HG03378 (cell line): ENCODE measurements around the gene LRRC2.
A peak's percentile ranks its signal among the peaks of the same experiment; 100 is the strongest.
"Not testable (repeated sequence)": the region's sequence is repeated elsewhere in the genome, so short reads cannot be mapped to it uniquely, and the experiment has no call there.

ENCODE experiments used
- ATAC-seq: cut with Tn5 transposase; IDR thresholded peaks from one replicate; pipeline ENCODE4 v1.9.1; 2021; ENCODE audit warnings: mild to moderate bottlenecking, moderate library complexity; ENCODE audit not compliant: unreplicated experiment

LRRC2 gene

DNA sequence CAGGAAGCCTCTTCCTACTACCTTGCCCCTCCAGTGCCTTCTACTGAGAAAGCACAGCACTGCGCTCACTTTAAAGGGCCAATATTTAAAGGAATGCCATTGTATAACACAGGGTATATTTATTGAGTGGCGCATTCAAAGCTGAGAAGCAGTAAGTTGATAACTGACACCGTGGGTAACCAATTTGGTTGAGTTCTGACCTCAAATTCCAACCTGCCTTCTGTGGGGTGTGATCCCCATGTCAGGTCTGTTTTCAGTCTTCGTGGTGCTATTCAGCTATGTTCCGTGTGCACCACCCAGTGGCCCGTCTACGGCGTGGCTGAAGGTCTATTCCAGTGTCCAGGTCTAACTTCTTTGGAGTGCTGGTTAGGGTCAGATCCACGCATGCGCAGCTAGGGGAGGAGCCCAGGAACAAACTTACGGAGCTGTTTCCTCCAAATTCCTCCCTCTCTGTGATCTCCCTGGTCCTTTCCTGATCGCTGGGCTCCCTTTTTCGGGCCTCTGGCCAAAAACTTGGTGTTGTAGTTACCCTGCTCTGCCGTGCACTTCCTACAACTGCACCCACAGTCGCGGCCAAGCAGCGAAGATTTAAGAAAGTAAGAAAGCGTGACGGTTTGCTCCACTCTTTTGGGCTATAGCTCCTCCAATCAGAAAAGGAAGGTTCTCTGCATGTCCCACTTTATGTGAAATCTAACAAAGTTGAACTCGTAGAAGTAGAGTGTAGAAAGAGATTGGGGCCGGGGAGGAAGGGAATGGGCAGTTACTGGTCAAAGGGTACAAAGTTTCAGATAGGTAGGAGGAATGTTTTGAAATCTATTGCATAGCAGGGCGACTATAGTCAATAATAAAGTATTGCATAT lies 7.7 kb downstream of the LRRC2 start:
- ATAC-seq = peak; percentile 82

DNA sequence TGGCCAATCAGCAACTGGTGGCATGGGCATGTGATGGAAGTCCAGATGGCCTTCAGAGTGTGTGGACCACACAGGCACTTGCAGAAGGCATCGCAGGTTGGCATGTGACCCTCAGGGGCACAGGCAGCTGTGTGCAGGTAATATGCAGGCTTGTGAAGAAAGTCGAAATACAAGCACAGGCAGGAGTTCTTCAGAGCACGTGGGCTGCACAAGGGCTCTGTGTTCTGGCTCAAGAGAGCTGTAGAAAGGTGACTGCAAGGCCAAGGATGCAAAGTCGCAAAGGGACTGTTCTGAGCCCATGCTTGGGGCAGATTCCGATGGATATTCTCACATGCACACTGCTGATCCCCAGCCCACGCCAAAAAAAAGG lies 8.3 kb downstream of the LRRC2 start:
- no peak for ATAC-seq

DNA sequence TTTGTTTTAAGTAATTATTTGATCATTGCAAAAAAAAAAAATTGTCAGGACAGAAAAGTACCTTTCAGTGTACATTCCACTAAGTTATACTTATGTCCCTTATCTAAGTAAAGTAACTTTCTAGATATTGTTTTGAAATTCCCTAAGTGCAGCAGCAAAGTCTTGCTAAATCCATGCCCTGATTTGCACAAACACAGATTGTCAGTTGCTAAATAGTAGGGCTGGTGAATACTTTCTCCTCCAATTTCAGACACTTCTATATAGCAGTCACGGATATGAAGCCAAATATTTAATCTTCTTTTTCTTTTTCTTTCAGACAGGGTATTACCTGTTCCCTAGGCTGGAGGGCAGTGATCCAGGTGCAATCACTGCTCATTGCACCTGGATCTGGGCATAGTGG lies 12.9 kb downstream of the LRRC2 start:
- ATAC-seq = no peak

DNA sequence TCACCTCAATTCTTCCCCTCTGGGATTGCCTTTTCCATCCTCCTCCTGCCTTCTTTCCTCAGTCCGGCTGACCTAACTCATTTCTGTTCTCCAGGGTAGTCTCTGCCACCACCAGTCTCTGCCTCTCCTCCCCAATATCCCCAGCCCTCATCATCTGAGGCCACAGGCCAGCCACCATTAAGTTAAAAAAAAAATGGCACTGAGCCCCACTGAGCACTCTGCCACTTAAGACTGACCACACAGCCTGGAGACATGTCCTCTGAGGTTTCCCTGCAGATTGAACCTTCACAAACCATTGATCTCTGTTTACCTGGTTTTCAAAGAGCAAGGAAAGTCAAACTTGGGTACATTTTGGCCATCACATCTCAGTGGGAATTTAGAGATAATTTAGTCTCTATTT lies 13.6 kb downstream of the LRRC2 start:
- no peak for ATAC-seq

DNA sequence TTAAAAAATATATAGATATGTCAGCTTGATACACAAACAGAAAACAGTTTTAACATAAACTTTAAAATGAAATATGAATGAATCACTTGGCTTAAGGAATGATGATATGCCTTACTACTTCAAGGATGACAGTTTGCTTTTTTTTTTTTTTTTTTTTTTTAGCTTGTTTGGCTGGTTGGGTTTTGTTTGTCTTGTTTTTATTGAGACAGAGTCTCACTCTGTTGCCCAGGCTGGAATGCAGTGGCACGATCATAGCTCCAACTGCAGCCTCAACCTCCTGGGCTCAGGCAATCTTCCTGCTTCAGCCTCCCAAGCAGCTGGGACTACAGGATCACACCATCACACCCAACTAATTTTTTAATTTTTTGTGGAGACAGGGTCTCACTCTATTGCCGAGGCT lies 14.5 kb downstream of the LRRC2 start:
- ATAC-seq = no peak

DNA sequence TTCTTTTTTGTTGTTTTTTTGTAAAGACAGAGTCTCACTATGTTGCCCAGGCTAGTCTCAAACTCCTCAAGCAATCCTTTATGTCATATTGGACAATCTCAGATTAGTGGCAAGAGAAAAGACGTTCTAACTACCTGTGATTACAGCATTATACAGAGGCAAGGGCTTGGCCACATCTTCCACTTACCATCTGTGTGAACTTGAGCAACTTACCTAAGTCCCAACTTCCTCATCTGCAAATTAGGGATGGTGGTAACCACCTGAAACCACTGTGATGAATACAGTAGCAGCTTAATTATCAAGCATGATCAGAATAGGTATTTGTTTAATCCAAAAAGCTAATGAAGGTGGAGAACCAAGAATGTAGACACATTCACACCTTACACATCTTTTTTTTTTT lies 16.1 kb downstream of the LRRC2 start:
- no peak for ATAC-seq

DNA sequence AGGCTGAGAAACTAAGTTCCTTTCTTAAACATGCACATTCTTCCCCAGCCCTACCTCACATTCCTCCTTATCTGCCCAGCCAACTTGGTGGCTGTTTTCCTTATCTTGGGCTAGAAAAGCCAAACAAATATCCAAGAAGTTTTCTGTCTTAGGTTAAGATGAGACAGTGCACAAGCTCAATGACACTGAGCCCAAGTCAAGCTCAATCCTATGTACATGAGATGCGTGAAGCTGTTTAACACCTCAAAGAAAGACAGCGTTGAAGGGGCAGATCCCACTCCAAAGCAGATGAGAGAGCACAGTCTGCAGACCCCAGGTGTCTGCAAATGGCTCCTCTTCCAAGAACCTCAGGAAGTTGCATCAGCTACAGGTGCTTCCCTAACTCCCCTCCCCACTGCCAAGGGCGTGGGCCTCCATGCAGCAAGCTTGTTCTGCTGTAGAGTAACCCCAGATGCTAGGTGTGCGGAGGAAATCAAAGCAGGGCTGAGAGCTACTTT lies 16.6 kb downstream of the LRRC2 start:
- no peak for ATAC-seq

DNA sequence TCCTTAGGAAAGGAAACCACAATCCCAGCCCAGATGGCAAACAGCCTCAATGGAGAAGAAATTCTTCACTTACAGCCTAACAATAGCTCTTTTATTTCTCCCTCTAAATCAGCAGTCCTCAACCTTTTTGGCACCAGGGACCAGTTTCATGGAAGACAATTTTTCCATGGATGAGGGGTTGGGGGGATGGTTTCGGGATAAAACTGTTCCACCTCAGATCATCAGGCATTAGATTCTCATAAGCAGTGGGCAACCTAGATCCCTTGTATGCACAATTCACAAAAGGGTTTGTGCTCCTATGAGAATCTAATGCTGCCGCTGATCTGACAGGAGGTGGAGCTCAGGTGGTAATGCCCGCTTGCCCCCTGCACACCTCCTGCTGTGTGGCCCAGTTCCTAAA lies 17.5 kb downstream of the LRRC2 start:
- not testable (repeated sequence) for ATAC-seq

DNA sequence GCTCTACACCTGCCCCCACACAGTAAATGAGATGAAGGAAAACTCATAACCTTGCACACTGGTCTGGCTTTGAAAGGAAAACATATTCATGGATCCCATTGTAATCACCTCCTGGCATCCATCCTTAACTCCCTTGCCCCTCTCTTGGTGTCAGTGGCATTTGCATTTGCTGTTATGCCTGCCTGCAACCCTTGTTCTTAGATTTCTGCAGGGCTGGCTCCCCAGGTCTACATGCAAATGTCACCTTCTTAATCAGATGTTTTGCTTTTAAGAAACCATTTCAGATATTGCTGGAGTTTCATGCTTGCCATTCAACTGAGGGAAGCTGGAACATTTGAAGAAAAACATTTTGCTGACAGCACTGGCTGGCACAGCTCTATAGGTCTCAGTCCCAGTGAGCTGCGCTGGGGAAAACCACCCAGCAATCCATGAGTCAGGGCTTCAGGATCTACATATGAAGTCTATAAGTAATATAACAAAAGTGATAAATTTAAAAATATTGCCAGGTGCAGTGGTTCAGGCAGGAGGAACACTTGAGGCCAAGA lies 19.1 kb downstream of the LRRC2 start:
- ATAC-seq = no peak

DNA sequence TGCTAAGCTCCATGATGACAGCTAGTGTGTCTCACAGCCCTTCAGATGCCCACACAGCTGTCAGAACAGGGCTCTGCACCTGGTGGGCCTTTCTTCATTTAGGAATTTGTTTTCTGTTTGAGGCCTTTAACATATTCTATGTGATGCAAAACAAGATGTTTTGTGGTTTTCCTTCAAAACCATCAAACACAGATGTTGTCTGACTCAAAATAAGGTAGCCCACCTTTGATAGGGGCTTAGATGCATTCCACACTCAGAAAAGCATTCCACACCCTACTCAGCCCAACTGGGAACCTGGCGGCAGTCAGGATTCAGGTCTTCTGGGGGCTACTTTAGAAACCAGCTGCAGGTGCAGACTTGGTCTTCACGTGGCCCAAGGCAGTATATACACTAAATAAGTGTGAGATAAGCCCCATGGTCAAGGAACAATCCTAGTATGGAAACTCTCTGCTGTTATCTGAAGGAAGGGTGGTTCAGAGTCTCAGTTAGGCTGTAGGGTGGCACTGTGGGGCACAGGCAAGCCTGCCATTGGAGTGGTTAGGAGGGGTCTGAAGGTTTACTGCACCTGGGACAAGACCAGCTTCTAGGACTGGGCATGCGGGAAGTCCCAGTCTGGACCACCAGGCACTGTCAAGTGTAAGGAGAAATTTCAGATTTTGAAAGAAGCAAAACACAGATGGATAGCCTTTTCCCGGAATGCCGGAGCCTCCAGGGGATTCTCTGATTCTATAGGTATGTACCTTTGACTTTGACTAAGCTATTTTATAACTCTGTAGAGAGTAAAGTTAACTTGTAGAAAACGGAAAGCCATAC lies 20.1 kb downstream of the LRRC2 start:
- no peak for ATAC-seq

DNA sequence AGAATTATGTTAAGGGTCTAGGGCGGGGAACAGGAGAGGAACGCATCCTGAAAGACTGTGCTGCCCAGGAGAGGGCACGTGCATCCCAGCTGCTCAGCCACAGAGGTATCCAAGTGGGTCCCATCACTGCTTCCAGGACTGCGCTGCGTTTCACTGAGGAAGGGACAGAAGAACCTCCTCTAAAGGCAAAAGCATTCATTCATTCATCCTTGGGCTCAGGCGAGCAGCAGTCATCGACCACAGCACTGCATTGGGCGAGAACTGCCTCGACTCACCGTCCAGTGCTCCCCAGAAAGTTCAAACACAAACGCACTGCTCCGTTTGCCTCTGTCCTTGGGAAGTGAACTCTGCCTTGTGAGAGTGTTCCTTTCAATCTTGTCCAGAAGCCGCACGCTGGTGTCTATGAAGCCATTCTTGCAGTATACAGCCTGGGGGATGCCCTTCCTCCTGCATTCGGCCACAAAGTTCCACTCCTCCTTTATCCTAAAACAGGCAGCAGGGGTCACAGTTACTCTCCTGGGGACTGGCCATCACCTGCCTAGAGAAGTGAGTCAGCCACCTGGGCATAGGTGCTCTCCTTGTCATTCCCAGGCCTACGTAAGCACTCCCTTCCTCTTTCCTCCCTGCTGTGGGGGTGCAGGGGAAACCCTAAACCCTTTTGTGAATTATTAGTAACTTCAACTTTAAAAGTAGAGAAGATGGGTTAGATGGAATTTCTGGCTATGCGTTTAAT lies 21.2 kb downstream of the LRRC2 start:
- no peak for ATAC-seq

DNA sequence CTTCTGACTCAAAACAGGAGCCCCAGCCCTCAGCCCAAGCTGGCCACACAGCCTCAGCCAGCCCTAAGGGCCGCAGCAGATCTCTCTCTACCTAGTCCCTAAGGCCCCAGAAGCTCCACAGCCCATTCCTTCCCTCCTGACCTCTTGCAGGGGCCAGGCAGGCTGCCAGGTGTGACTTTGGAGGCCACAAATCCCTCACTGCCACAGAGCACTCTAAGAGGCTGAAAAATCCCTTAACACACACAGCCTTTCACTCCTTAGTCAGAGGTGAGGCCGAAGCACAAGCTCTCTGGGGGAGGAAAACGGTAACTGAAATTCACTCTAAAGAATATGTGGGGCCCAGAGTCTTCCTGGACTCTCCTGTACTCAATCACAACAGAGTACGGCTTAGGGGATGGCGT lies 23.3 kb downstream of the LRRC2 start:
- no peak for ATAC-seq

DNA sequence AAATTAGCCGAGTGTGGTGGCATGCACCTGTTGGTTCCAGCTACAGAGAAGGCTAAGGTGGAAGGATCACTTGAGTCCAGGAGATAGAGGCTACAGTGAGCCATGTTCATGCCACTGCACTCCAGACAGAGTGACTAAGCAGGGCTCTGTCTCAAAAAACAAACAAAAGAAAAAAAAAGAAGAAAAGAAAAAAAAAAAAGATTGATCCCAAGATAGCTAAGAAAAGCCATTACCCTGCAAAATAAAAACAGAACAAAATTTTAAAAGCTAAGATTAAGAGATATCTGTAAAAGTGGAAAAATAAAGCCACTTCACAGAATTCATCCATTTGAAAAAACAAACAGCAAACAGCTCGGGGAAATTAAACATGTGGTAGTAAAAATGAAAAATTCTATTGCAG lies 23.8 kb downstream of the LRRC2 start:
- ATAC-seq = no peak

DNA sequence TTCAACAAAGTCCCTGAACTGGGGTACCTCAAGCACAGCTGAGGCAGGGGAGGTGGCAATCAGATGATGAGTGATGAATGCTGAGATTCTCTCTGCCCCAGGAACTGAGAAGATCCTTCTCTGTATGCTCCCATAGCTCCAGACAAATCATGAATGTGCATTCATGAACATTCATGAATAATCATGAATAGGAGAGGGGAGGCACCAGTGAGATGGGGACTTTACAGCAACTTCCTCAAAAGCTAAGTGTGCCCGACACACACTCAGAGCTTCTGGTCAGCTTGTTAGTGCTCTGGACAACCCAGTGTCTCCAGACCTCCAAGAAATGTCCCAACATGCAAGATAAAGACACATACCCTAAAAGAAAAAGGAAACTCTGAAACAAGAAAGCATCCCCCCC lies 24.3 kb downstream of the LRRC2 start:
- no peak for ATAC-seq

DNA sequence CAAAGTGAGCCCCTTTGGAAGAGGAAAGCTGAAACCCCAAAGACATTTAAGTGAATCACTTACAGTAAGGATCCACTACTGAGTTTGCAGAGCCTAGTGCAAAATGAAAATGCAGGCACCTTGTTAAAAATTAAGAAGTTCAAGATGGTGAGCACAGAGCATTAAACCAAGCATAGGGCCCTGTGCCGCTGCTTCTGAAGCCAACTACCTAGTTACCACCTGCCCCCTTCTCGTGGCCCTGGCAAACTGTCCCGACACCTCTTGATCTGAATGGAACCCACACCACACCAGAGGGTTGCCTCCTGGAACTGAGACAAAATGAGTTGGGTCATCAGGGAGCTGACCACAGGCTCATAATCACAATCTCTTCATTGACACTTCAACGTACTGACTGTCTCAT lies 25.6 kb downstream of the LRRC2 start:
- ATAC-seq = no peak

DNA sequence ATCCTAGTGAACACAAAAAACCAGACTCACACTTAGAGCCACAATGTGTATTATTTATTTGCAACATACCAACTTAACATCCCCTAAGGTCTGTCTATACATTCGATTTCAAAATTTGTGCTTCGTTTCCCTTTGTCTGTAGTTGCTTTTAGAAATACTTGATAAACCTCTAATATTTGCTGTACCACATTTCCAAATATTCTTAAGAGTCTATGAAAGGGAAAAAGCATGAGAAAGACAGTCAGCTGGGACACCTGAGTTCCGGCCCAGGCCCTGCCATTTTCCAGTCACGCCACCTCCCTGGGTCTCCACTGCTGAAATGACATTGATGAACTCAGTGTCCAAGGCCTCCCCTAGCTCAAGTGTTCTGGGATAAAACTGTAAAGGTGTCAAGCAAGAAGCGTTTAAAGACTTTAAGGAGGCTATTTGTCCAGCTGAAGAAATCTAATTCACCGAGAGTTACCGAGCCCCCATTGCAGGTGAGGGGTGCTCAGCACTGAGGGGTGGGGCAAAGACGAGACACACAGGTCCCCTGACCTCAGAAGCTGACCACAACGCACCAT lies 26.6 kb downstream of the LRRC2 start:
- ATAC-seq = peak; percentile 3

DNA sequence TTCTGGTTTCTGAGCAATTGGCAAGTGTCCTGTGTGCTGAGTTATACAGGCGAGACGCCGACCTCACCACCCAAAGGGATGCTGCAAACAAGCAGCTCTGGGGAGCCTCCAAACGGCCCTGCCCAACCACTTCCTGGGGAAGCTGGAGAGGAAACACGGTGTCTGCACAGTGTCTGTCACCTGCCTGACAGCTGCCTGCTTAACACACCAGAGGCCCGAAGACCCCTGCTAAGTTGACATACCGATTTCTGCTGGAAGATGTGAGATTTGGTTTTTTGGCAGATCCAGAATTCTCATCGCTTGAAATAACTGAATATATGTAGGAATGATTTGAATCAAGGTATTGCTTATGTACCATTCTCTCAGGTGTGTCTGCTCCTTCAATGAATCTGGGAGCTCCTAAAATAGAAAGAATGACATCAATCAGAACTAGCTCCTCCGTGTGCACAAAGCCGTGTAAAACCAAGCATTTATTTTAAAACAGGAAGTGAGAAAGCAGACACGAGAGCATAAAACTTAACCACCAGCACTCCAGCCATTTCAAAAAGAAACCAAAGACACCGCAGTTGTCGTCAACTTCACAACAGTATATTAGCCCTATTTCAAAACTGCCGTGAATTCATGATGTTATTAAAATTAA lies 27.2 kb downstream of the LRRC2 start:
- peak; percentile 70 for ATAC-seq

DNA sequence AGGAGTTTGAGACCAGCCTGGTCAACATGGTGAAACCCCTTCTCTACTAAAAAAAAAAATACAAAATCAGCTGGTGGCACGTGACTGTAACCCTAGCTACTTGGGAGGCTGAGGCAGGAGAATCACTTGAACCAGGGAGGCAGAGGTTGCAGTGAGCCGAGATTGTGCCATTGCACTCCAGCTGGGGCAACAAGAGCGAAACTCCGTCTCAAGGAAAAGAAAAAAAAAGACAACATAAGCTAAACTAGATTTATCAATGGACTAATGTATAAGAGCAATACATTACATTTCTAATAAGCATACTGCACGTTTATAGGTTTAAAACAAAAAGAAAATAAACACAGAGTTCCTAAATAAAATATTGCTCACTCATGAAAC lies 27.7 kb downstream of the LRRC2 start:
- ATAC-seq = not testable (repeated sequence)

DNA sequence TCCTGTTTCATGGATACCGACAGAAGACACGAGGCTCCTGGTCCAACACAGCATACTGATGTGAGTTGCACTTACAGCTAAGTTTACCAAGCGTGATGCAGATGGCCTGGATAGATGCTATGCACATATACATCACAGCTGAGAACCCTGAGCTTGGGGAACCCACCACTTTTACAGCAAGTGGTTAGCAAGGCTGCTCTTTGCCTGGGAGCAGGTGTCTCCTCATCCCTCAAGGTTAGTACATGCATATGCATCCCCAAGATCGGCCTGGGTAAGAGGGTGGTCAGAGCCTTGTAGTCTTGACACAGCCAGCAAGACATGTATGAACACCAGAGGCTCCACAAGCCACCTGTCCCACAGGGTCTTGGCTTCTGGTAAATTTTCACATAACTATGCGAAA lies 28.3 kb downstream of the LRRC2 start:
- ATAC-seq = no peak

DNA sequence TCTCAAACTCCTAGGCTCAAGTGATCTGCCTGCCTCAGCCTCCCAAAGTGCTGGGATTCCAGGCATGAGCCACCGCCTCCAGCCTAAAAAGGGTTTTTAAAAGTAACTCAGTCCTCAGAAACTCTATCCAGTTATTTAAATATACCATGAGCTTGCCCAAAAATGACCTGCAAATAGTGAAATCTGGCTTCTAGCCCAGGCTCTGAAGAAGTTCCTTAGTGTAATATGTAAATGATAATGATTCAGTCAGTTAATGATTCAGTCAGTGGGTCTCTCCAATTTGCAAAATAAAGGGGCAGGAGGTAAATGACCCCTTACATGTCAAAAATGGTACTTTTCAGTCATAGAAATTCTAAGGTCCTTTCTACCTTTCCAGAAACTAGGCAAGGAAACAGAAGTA lies 28.8 kb downstream of the LRRC2 start:
- ATAC-seq = no peak
